Body of pancreas (tissue), 4 donors: Measurements from ENCODE around the gene ACE. TPM values are rescaled to one million over a fixed set of nuclear protein-coding genes. Genes with fewer than 3 reads are reported as not detected.

Source experiments
- ATAC-seq: fragments of 150-250 bp; one replicate; pipeline ENCODE4 v1.9.1; 2016
- DNase-seq, 4 donors: peaks; one replicate each; pipeline ENCODE4 v3.0.0-alpha.2; 2019
- H3K27ac ChIP-seq, 4 donors: fragments of 200-600 bp; sonication (generic); 1 replicate in 3 of 4; 2 replicates in 1 of 4; pipeline versions ENCODE4 v1.5.1 to v1.6.1; 2016 to 2019; ENCODE audit warnings: mild to moderate bottlenecking in 1 of 4, mixed read lengths in 1 of 4, moderate library complexity in 1 of 4
- H3K27me3 ChIP-seq, 2 donors: fragments of 200-600 bp; sonication (generic); one replicate each; pipeline ENCODE4 v1.6.0; 2016; ENCODE audit warnings: mild to moderate bottlenecking in 1 of 2
- H3K36me3 ChIP-seq, 2 donors: fragments of 200-600 bp; sonication (generic); replicated peaks in 1 of 2; 2 replicates each; pipeline ENCODE4 v1.5.1; 2016; ENCODE audit warnings: low read depth in 2 of 2; ENCODE audit not compliant: insufficient read depth in 1 of 2
- H3K4me1 ChIP-seq: fragments of 200-600 bp; sonication (generic); one replicate; pipeline ENCODE4 v1.6.0; 2016
- H3K4me3 ChIP-seq, 2 donors: fragments of 200-600 bp; sonication (generic); 1 replicate in 1 of 2; 2 replicates in 1 of 2; pipeline ENCODE4 v1.5.1; 2016 to 2019
- H3K9me3 ChIP-seq, 3 donors: fragments of 200-600 bp; sonication (generic); 1 replicate in 2 of 3; 2 replicates in 1 of 3; pipeline ENCODE4 v1.5.1; 2016
- POLR2A ChIP-seq, 3 donors: fragments of 450-650 bp; IDR thresholded peaks; one replicate each; pipeline ENCODE4 v1.6.1; 2016; ENCODE audit warnings: antibody characterized with exemption in 3 of 3, mild to moderate bottlenecking in 2 of 3
- WGBS, 2 donors: methylation state at CpG; one replicate each; pipeline ENCODE4 v1.1.5; 2017; 5-methylcytosine and 5-hydroxymethylcytosine counted together
- intact Hi-C: fragments of 100-400 bp; cut with DNase I; formaldehyde crosslinking; loops from one replicate; pipeline ENCODE4 v1.15.1; 2023
- total RNA-seq, 2 donors: library from RNA; depleted of rRNA; stranded (reverse); fragments of >200 nt; gene quantifications; one replicate each; pipeline ENCODE4 v1.1.0, GENCODE V29; 2016
- TF ChIP-seq, protein P1 (sequence below), 7 experiments: fragments of 450-650 bp in 4 of 7; fragments of 200-600 bp in 3 of 7; sonication (generic) in 3 of 7; IDR thresholded peaks; one replicate each; pipeline ENCODE4 v1.5.1; 2016 to 2019; ENCODE audit warnings: antibody characterized with exemption in 7 of 7

ACE gene
- total RNA-seq, 2 donors from 2014 or later, result 5.3 to 6.2 TPM

DNA sequence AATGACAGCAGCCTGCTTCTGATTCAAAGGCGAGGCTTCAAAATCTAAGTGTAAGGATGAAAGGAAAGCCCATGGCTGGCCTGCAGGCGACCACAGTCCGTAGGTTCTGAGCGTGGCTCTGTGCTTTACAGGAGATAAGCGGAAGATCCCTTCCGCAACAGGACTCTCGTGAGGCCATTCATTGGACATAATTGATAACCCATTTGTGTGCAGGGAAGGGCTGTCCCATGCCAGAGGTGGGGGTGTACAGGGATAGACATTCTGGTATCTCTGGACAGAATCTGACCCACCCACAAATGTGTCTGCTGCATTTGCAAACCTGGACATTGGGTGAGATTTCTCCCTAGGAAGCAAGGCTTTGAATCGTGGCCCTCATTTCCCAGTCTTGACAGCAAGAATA, 34.8 kb upstream of the ACE start:
- TF ChIP-seq, protein P1, sequence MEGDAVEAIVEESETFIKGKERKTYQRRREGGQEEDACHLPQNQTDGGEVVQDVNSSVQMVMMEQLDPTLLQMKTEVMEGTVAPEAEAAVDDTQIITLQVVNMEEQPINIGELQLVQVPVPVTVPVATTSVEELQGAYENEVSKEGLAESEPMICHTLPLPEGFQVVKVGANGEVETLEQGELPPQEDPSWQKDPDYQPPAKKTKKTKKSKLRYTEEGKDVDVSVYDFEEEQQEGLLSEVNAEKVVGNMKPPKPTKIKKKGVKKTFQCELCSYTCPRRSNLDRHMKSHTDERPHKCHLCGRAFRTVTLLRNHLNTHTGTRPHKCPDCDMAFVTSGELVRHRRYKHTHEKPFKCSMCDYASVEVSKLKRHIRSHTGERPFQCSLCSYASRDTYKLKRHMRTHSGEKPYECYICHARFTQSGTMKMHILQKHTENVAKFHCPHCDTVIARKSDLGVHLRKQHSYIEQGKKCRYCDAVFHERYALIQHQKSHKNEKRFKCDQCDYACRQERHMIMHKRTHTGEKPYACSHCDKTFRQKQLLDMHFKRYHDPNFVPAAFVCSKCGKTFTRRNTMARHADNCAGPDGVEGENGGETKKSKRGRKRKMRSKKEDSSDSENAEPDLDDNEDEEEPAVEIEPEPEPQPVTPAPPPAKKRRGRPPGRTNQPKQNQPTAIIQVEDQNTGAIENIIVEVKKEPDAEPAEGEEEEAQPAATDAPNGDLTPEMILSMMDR (IDR thresholded peaks at IDR 0.05), result no peak
- peak overlapping the region in 1 of 4 donors; percentile 25 for H3K27ac ChIP-seq
- H3K36me3 ChIP-seq, result no peaks in the 10 kb centered on the region
- ATAC-seq, result no peak
- 66 to 78% methylated on average over 5 to 8 of the region's 8 CpGs for WGBS, 2 donors
- DNase-seq, result no peak
- peaks cover 71% of the 10 kb centered on the region for H3K4me1 ChIP-seq
- H3K4me3 ChIP-seq, result no peak overlapping the region
- H3K9me3 ChIP-seq, result no peaks in the 10 kb centered on the region
- intact Hi-C loops, result loop anchor here (10.0 kb wide), 1 partner anchor 103 kb away; no protein-coding TSS in a partner anchor
- H3K27me3 ChIP-seq, result no peaks in the 10 kb centered on the region

- Histone ChIP-seq H3K36me3 (no peaks in the 10 kb centered on the region), H3K4me3 (no peak overlapping the region), H3K27me3 (no peaks in the 10 kb centered on the region), H3K4me1 (peaks cover 71% of the 10 kb centered on the region), H3K9me3 (no peaks in the 10 kb centered on the region), H3K27ac (peak overlapping the region in 2 of 4 donors; percentile 12 to 25)
- ATAC-seq (no peak), DNase-seq (peak in 1 of 4 donors; percentile 41)
- 44 to 55% methylated on average over 11 of the region's 11 CpGs for WGBS, 2 donors
- intact Hi-C loops, result loop anchor here (10.0 kb wide), 1 partner anchor 102 kb away; no protein-coding TSS in a partner anchor
- TF ChIP-seq, protein P1 (IDR thresholded peaks at IDR 0.05), result peak in 3 of 7 experiments; percentile 4 to 20 (median 12)
- TF ChIP-seq POLR2A (IDR thresholded peaks at IDR 0.05), result no peak
Measured at GRCh38 chr17:63442549-63443035, 34.3 kb upstream of the ACE start.

DNA sequence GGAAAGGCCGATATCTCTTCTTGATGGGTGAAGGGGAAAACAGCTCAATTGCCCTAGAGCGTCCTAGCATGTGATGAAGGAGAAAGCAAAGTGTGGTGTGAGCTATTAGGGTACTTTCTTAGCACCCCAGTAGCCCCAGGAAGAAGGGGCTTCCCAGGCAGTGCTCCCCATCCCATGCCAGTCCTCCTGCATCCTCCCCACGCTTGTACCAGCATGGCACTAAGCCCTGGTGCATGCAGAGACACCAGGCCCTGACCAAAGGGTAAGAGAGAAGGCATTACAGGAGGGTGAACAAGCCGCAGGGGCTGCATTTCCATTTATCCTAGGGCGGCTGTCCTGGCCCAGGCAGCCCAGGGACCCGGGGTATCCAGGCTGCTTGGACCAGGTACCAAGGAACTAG, 33.8 kb upstream of the ACE start:
- ATAC-seq (no peak), DNase-seq (no peak)
- TF ChIP-seq POLR2A (IDR thresholded peaks at IDR 0.05), result no peak
- TF ChIP-seq, protein P1 (IDR thresholded peaks at IDR 0.05), result no peak
- WGBS, 2 donors, result 56 to 65% methylated on average over 5 to 6 of the region's 6 CpGs
- H3K9me3 ChIP-seq, result no peaks in the 10 kb centered on the region
- no peaks in the 10 kb centered on the region for H3K36me3 ChIP-seq
- H3K4me3 ChIP-seq, result no peak overlapping the region
- peak overlapping the region in 1 of 4 donors; percentile 12 for H3K27ac ChIP-seq
- intact Hi-C loops, result loop anchor here (10.0 kb wide), 1 partner anchor 102 kb away; no protein-coding TSS in a partner anchor
- peaks cover 71% of the 10 kb centered on the region for H3K4me1 ChIP-seq
- H3K27me3 ChIP-seq, result no peaks in the 10 kb centered on the region

DNA sequence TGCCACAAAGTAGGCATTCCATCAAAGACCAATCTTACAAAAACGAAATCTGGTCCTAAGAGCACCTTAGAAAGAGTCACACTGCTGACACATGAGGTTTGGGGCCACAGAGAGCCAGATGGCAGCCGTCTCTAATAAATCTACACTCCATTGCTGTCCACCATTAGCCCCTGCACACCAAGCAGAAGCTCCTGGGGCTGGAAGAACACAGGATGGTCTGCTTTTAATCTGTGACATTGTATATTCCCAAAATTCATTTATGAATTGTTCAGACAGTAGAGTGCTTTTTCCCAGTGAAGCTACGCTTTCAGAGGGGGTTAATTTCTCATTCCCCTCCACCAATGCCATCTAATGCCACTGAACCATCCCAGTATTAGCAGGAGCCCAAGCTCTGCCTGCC, 32.4 kb upstream of the ACE start:
- Histone ChIP-seq H3K27ac (peak overlapping the region in 3 of 4 donors; percentile 89 to 98 (median 91)), H3K36me3 (no peaks in the 10 kb centered on the region), H3K9me3 (no peaks in the 10 kb centered on the region), H3K27me3 (no peaks in the 10 kb centered on the region), H3K4me3 (peak overlapping the region in 1 of 2 donors; percentile 49), H3K4me1 (peaks cover 63% of the 10 kb centered on the region)
- WGBS, 2 donors, result 45 to 56% methylated on average over 3 of the region's 3 CpGs
- no peak for DNase-seq
- ATAC-seq, result no peak
- intact Hi-C loops, result loop anchor here (10.0 kb wide), 1 partner anchor 100 kb away; no protein-coding TSS in a partner anchor
- no peak for TF ChIP-seq POLR2A (IDR thresholded peaks at IDR 0.05)
- TF ChIP-seq, protein P1 (IDR thresholded peaks at IDR 0.05), result no peak

DNA sequence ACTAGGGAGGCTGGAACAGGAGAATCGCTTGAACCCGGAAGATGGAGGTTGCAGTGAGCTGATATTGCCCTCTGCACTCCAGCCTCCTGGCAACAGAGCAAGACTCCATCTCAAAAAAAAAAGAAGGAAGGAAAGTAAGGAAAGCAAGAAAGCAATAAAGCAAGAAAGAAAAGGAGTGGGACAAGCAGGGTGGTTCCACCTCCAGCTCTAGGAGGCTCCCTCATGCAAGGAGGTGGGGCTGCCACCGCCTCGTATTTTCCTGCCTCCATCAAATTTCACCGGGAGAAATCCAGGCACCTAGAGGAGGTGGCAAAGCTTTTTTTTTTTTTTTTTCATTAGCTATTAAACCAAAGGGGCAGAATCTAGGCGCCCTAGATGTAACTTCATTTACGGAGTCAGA, 31.8 kb upstream of the ACE start:
- Histone ChIP-seq H3K9me3 (no peaks in the 10 kb centered on the region), H3K4me3 (peak overlapping the region; percentile 42 to 49), H3K27me3 (no peaks in the 10 kb centered on the region), H3K27ac (peak overlapping the region; percentile 89 to 98 (median 93)), H3K4me1 (peaks cover 61% of the 10 kb centered on the region), H3K36me3 (no peaks in the 10 kb centered on the region)
- TF ChIP-seq POLR2A (IDR thresholded peaks at IDR 0.05), result no peak
- TF ChIP-seq, protein P1 (IDR thresholded peaks at IDR 0.05), result no peak
- ATAC-seq (no peak), DNase-seq (no peak)
- intact Hi-C loops, result loop anchor here (10.0 kb wide), 1 partner anchor 100 kb away; no protein-coding TSS in a partner anchor
- 25 to 31% methylated on average over 7 of the region's 7 CpGs for WGBS, 2 donors
